DND-41 (cell line): Measurements from ENCODE around the gene ACSM5.
"Not testable (repeated sequence)": the region's sequence is repeated elsewhere in the genome, so short reads cannot be mapped to it uniquely, and the experiment has no call there.

Experiments
- EZH2 ChIP-seq: IDR thresholded peaks from 3 replicates; pipeline ENCODE4 v1.6.1; 2012; ENCODE audit warnings: borderline replicate concordance, low read depth, mild to moderate bottlenecking, moderate library complexity, low read length, inconsistent platforms; ENCODE audit not compliant: severe bottlenecking
- TF ChIP-seq, protein P1 (sequence below): IDR thresholded peaks from 2 replicates; pipeline ENCODE4 v1.5.1; 2012; ENCODE audit warnings: borderline replicate concordance, low read length, moderate library complexity, mild to moderate bottlenecking; ENCODE audit not compliant: poor library complexity, severe bottlenecking; ENCODE audit errors: extremely low read depth

DNA sequence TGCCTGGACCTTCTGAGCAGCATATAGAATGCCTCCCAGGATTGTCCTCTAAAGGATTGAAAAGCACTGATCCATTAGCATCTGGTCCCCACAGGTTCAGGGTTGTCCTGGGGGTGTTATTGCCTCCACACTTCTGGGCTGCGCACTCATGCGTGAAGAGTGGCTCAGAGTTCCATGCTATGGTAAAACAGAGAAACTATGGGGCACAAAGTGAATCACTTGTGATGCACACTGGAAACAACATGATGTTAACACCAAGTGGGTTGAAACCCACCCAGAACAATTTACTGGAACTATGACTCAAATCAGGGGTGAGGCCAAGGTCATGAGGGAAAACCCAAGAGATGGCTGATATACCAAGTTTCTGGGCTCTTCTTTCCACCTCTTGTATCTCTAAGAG lies 60.6 kb downstream of the ACSM5 start:
- TF ChIP-seq EZH2 = not testable (repeated sequence)
- TF ChIP-seq, protein P1, sequence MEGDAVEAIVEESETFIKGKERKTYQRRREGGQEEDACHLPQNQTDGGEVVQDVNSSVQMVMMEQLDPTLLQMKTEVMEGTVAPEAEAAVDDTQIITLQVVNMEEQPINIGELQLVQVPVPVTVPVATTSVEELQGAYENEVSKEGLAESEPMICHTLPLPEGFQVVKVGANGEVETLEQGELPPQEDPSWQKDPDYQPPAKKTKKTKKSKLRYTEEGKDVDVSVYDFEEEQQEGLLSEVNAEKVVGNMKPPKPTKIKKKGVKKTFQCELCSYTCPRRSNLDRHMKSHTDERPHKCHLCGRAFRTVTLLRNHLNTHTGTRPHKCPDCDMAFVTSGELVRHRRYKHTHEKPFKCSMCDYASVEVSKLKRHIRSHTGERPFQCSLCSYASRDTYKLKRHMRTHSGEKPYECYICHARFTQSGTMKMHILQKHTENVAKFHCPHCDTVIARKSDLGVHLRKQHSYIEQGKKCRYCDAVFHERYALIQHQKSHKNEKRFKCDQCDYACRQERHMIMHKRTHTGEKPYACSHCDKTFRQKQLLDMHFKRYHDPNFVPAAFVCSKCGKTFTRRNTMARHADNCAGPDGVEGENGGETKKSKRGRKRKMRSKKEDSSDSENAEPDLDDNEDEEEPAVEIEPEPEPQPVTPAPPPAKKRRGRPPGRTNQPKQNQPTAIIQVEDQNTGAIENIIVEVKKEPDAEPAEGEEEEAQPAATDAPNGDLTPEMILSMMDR = not testable (repeated sequence)
